PFSK-1 (cell line): ENCODE measurements around the gene GRIK1.

Experiments
- FOXP2 ChIP-seq: optimal IDR thresholded peaks from 2 replicates; pipeline ENCODE3; 2011; ENCODE audit warnings: borderline replicate concordance, control low read depth, inconsistent platforms; ENCODE audit not compliant: insufficient read depth; ENCODE audit errors: extremely low read length, extremely low read depth
- POLR2AphosphoS5 ChIP-seq: IDR thresholded peaks from 2 replicates; pipeline ENCODE4 v1.6.1; 2012; ENCODE audit warnings: low read depth, mild to moderate bottlenecking, control low read depth, low read length, moderate library complexity
- REST ChIP-seq, 2 experiments: IDR thresholded peaks; 2 replicates each; pipeline versions ENCODE4 v1.6.1 to v1.8.0; 2011 to 2012; ENCODE audit warnings: low read depth in 2 of 2, low read length in 2 of 2, control low read depth in 1 of 2, inconsistent platforms in 1 of 2, mild to moderate bottlenecking in 1 of 2, moderate library complexity in 1 of 2; ENCODE audit not compliant: insufficient read depth in 1 of 2
- SIN3A ChIP-seq: IDR thresholded peaks from 2 replicates; pipeline ENCODE4 v1.6.1; 2012; ENCODE audit warnings: mild to moderate bottlenecking, low read length, moderate library complexity, borderline replicate concordance; ENCODE audit not compliant: insufficient read depth
- TAF1 ChIP-seq: IDR thresholded peaks from 2 replicates; pipeline ENCODE4 v1.6.1; 2012; ENCODE audit warnings: low read length, control low read depth, borderline replicate concordance; ENCODE audit not compliant: insufficient read depth

The GRIK1 gene

GRCh38 chr21:29684106-29684505 lies 255.7 kb downstream of the GRIK1 start:
- no peak for TF ChIP-seq REST (IDR thresholded peaks at IDR 0.05; ENCODE audit: insufficient read depth in 1 of 2, low read depth in 2 of 2, low read length in 2 of 2)
- no peak for TF ChIP-seq FOXP2
- no peak for TF ChIP-seq POLR2AphosphoS5
- no peak for TF ChIP-seq SIN3A
- TF ChIP-seq TAF1 = no peak

- TF ChIP-seq REST (IDR thresholded peaks at IDR 0.05; ENCODE audit: insufficient read depth in 1 of 2, low read depth in 2 of 2, low read length in 2 of 2) (no peak), FOXP2 (no peak), SIN3A (no peak), TAF1 (no peak), POLR2AphosphoS5 (no peak)
Measured at GRCh38 chr21:29682800-29683199, 257.0 kb downstream of the GRIK1 start.

DNA sequence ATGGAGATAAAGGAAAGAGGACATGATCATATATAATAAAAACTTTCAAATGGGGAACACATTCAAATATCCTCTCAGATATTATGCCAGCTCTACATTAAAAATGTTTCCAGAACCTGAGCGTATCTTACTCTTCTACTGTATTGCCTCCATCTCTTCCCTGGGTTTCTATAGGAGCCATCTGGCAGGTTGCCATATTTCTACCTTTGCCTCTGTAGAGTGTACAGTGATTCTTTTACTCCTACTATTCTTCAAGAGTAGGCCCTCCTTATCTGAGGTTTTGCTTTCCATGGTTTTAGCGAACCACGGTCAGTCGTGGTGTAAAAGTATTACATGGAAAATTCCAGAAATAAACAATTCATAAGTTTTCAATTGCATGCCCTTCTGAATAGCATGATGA lies 259.5 kb downstream of the GRIK1 start:
- no peak for TF ChIP-seq TAF1
- TF ChIP-seq REST (IDR thresholded peaks at IDR 0.05; ENCODE audit: insufficient read depth in 1 of 2, low read depth in 2 of 2, low read length in 2 of 2) = no peak
- TF ChIP-seq POLR2AphosphoS5 = no peak
- TF ChIP-seq FOXP2 = no peak
- no peak for TF ChIP-seq SIN3A

DNA sequence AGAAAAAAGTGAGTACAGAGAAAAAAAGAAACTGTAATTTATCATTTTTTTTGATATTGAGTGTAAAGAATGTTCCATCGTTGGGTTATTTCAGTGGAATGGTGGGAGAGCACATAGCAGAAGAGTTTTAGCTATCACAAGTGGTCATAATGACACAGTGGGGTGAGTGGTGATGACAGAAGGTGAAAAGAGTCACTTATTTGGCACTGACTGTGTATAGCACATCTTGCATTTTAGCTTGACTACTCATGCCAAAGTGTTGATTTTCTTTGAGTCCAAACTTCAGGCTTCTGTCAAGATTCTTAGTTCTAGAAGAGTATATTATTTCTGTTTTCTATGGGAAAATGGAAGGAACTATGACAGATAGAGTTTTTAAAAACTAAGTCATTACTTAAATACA lies 261.2 kb downstream of the GRIK1 start:
- no peak for TF ChIP-seq SIN3A
- no peak for TF ChIP-seq TAF1
- no peak for TF ChIP-seq POLR2AphosphoS5
- no peak for TF ChIP-seq REST (IDR thresholded peaks at IDR 0.05; ENCODE audit: insufficient read depth in 1 of 2, low read depth in 2 of 2, low read length in 2 of 2)
- no peak for TF ChIP-seq FOXP2

DNA sequence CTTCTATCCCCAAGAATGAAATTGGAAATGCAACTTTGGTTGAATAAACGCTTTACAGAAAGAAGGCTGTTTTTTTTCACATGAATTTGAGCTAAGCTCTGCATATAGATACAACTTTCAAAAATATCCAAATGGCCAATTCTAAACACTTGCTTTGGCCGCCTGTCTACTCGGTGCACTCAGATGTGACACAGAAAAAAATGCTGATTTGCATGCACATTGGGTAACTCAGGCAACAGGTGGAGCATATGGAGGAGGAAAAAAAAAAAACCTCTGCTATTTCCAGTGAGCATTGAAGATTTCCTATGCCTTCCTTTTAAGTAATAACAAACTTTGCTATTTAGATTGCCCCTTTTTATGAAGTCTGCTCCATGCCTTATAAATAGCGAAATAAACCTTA lies 262.5 kb downstream of the GRIK1 start:
- TF ChIP-seq TAF1 (no peak), POLR2AphosphoS5 (no peak)
